ENCODE measurements around the gene PRKAR1B.
A peak's percentile ranks its signal among the peaks of the same experiment; 100 is the strongest.

PRKAR1B gene

GRCh38 chr7:607938-608337 lies 119.1 kb downstream of the PRKAR1B start:
- no peak overlapping the region for H3K4me2 ChIP-seq (ENCODE audit: low read depth, low read length, poor library complexity, severe bottlenecking)
- H3K9me2 ChIP-seq (replicated peaks; ENCODE audit: low read depth, low read length), result no peaks in the 10 kb centered on the region

GRCh38 chr7:605661-606450 lies 121.2 kb downstream of the PRKAR1B start:
- Histone ChIP-seq H3K4me3 (ENCODE audit: low read length, poor library complexity, severe bottlenecking) (no peak overlapping the region), H3K9me2 (replicated peaks; ENCODE audit: low read depth, low read length) (no peaks in the 10 kb centered on the region), H3K9me3 (ENCODE audit: insufficient read depth, low read depth, low read length) (no peaks in the 10 kb centered on the region), H3K4me1 (ENCODE audit: insufficient read depth, low read length, poor library complexity, severe bottlenecking) (peaks cover 24% of the 10 kb centered on the region), H3K27me3 (ENCODE audit: insufficient read depth, low read length, poor library complexity, severe bottlenecking) (no peaks in the 10 kb centered on the region), H3K79me2 (ENCODE audit: insufficient read depth, low read length) (no peaks in the 10 kb centered on the region), H3K9ac (ENCODE audit: low read depth, low read length, poor library complexity, severe bottlenecking) (no peak overlapping the region), H2AFZ (ENCODE audit: low read length) (no peak overlapping the region), H4K20me1 (ENCODE audit: insufficient read depth, low read length, poor library complexity, severe bottlenecking) (no peaks in the 10 kb centered on the region), H3K36me3 (ENCODE audit: insufficient read depth, low read length) (no peaks in the 10 kb centered on the region), H3F3A (ENCODE audit: low read depth) (no peaks in the 10 kb centered on the region), H3K4me2 (ENCODE audit: low read depth, low read length, poor library complexity, severe bottlenecking) (no peak overlapping the region)
- TF ChIP-seq CTCF (conservative IDR thresholded peaks at IDR 0.05; ENCODE audit: low read length) (no peak), EZH2phosphoT487 (IDR thresholded peaks at IDR 0.05; ENCODE audit: borderline replicate concordance) (no peak)

More at GRCh38 chr7:607938-608337, 119.1 kb downstream of the PRKAR1B start:
- H3K4me3 ChIP-seq (ENCODE audit: low read length, poor library complexity, severe bottlenecking), result no peak overlapping the region
- no peaks in the 10 kb centered on the region for H3F3A ChIP-seq (ENCODE audit: low read depth)
- H3K36me3 ChIP-seq (ENCODE audit: insufficient read depth, low read length), result no peaks in the 10 kb centered on the region
- no peak overlapping the region for H3K9ac ChIP-seq (ENCODE audit: low read depth, low read length, poor library complexity, severe bottlenecking)
- no peaks in the 10 kb centered on the region for H3K27me3 ChIP-seq (ENCODE audit: insufficient read depth, low read length, poor library complexity, severe bottlenecking)
- TF ChIP-seq CTCF (conservative IDR thresholded peaks at IDR 0.05; ENCODE audit: low read length), result no peak
- no peak for TF ChIP-seq EZH2phosphoT487 (IDR thresholded peaks at IDR 0.05; ENCODE audit: borderline replicate concordance)
- H3K9me3 ChIP-seq (ENCODE audit: insufficient read depth, low read depth, low read length), result no peaks in the 10 kb centered on the region
- no peaks in the 10 kb centered on the region for H3K79me2 ChIP-seq (ENCODE audit: insufficient read depth, low read length)
- no peak overlapping the region for H2AFZ ChIP-seq (ENCODE audit: low read length)
- peaks cover 23% of the 10 kb centered on the region for H3K4me1 ChIP-seq (ENCODE audit: insufficient read depth, low read length, poor library complexity, severe bottlenecking)
- no peaks in the 10 kb centered on the region for H4K20me1 ChIP-seq (ENCODE audit: insufficient read depth, low read length, poor library complexity, severe bottlenecking)

GRCh38 chr7:604884-605531 lies 122.1 kb downstream of the PRKAR1B start:
- Histone ChIP-seq H3K4me3 (ENCODE audit: low read length, poor library complexity, severe bottlenecking) (peak overlapping the region; percentile 31), H3K9me2 (replicated peaks; ENCODE audit: low read depth, low read length) (no peaks in the 10 kb centered on the region), H2AFZ (ENCODE audit: low read length) (no peak overlapping the region), H3F3A (ENCODE audit: low read depth) (no peaks in the 10 kb centered on the region), H3K4me1 (ENCODE audit: insufficient read depth, low read length, poor library complexity, severe bottlenecking) (peaks cover 24% of the 10 kb centered on the region), H3K9ac (ENCODE audit: low read depth, low read length, poor library complexity, severe bottlenecking) (peak overlapping the region; percentile 58), H3K9me3 (ENCODE audit: insufficient read depth, low read depth, low read length) (no peaks in the 10 kb centered on the region), H3K79me2 (ENCODE audit: insufficient read depth, low read length) (no peaks in the 10 kb centered on the region), H3K36me3 (ENCODE audit: insufficient read depth, low read length) (no peaks in the 10 kb centered on the region), H3K4me2 (ENCODE audit: low read depth, low read length, poor library complexity, severe bottlenecking) (peak overlapping the region; percentile 39), H3K27me3 (ENCODE audit: insufficient read depth, low read length, poor library complexity, severe bottlenecking) (no peaks in the 10 kb centered on the region), H4K20me1 (ENCODE audit: insufficient read depth, low read length, poor library complexity, severe bottlenecking) (no peaks in the 10 kb centered on the region)
- TF ChIP-seq CTCF (conservative IDR thresholded peaks at IDR 0.05; ENCODE audit: low read length) (no peak), EZH2phosphoT487 (IDR thresholded peaks at IDR 0.05; ENCODE audit: borderline replicate concordance) (no peak)

All from Loucy (cell line).